Stomach smooth muscle (tissue), 2 donors: ENCODE data around the gene UGT1A3.
"Not testable (repeated sequence)": the region's sequence is repeated elsewhere in the genome, so short reads cannot be mapped to it uniquely, and the experiment has no call there.

Source experiments
- H3K27ac ChIP-seq: one replicate; pipeline ENCODE4 v1.7.0; 2013; ENCODE audit warnings: mild to moderate bottlenecking, low read length, inconsistent platforms
- H3K27me3 ChIP-seq, 2 donors: one replicate each; pipeline ENCODE4 v1.7.0; 2013; ENCODE audit warnings: low read length in 2 of 2; ENCODE audit not compliant: insufficient read depth in 2 of 2, control insufficient read depth in 1 of 2
- H3K36me3 ChIP-seq, 2 donors: one replicate each; pipeline ENCODE4 v1.7.0; 2013; ENCODE audit warnings: low read length in 2 of 2; ENCODE audit not compliant: control insufficient read depth in 2 of 2, insufficient read depth in 2 of 2
- H3K4me1 ChIP-seq: one replicate; pipeline ENCODE4 v1.7.0; 2013; ENCODE audit warnings: low read length; ENCODE audit not compliant: control insufficient read depth, insufficient read depth
- H3K4me3 ChIP-seq, 2 donors: one replicate each; pipeline ENCODE4 v1.7.0; 2013; ENCODE audit warnings: low read length in 2 of 2
- H3K9ac ChIP-seq, 2 donors: one replicate each; pipeline ENCODE4 v1.7.0; 2013; ENCODE audit warnings: low read length in 2 of 2, mild to moderate bottlenecking in 1 of 2
- H3K9me3 ChIP-seq, 2 donors: one replicate each; pipeline ENCODE4 v1.7.0; 2013; ENCODE audit warnings: low read length in 2 of 2; ENCODE audit not compliant: control insufficient read depth in 2 of 2
- donor health status: healthy.
- donor health status: Pancreatic carcinoma.

UGT1A3 gene

DNA sequence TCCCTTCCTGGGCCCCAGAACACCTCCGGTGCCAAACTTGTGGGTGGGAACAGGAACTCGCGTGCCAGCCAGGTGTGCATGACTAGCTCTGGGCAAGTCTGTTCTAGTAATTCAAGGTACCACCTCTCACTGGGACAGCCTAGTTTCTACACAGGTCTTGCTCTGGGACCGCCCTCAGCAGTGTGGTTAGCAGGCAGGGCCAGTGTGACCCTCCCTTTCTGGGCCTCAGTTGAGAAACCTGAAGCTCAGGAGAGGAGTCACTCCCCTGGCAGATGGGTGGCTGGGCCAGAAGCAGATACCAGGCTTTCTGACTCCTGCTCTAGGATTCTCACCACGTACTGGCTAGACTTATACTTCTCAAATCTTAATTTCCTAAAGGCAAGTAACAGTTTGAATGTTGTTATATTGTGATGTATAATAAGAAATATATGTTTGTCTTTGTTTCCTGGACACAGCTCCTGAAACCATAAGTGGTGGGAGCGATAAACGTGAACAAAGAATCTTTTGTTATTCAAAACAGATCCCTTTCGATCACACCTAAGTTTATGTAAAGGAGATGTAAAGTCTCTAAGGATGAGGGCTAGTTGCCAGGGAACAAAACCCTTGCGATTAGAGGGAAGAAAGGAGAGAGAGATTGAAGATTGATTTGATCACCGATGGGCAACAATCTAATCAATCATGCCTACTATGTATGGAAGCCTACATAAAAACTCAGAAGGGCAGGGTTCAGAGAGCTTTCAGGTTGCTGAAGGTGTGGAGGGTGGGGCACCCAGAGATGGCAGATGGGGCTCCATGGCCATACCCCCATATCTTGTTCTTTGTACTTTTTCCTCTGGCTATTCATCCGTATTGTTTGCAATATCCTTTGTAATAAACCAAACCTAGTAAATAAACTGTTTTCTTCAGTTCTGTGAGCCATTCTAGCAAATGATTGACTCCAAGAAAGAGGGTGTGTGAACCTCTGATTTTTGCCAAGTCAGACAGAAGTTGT lies 37.1 kb upstream of the UGT1A3 start:
- Histone ChIP-seq H3K27me3 (peaks cover 0 to 2% of the 10 kb centered on the region in 2 donors), H3K4me1 (no peaks in the 10 kb centered on the region), H3K4me3 (no peak overlapping the region), H3K27ac (no peak overlapping the region), H3K36me3 (no peaks in the 10 kb centered on the region), H3K9me3 (no peaks in the 10 kb centered on the region), H3K9ac (no peak overlapping the region)

- H3K4me3 ChIP-seq: no peak within 1 kb of the TSS
- no peaks in the 10 kb centered on the region for H3K4me1 ChIP-seq
- no peak within 1 kb of the TSS for H3K9ac ChIP-seq
These were observed 36.2 kb upstream of the UGT1A3 start, which contains the start of gene UGT1A6 for GRCh38 chr2:233692648-233693047. UGT1A6 (plus strand) TSS chr2:233692890; CDS start chr2:233693005, 115 bp downstream.

DNA sequence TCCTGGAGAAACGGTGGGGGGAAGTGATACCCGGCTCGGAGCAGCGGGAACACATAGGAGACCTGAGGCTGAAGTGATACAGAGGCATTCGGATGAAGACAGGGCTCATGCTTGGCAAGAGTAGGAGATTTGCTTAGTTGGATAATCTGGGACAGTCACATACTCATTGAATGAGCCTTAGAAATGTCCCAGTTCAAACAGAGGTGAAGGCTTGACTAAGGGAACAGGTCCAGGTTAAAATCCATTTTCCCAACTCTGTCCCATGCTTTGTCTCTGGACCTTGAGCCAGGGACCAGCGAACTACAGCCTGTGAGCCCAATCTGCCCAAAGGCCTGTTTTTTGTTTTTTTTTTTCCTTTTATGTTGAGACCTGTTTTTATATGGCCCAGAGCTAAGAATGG lies 34.9 kb upstream of the UGT1A3 start:
- Histone ChIP-seq H3K36me3 (no peaks in the 10 kb centered on the region), H3K27me3 (peaks cover 0 to 2% of the 10 kb centered on the region in 2 donors), H3K27ac (no peak overlapping the region), H3K9ac (no peak overlapping the region), H3K4me3 (no peak overlapping the region), H3K9me3 (no peaks in the 10 kb centered on the region), H3K4me1 (no peaks in the 10 kb centered on the region)

More at GRCh38 chr2:233692648-233693047, 36.2 kb upstream of the UGT1A3 start, which contains the start of gene UGT1A6:
- H3K9me3 ChIP-seq: no peaks in the 10 kb centered on the region
- H3K27me3 ChIP-seq: peaks cover 0 to 2% of the 10 kb centered on the region in 2 donors
- H3K27ac ChIP-seq: no peak within 1 kb of the TSS
- H3K36me3 ChIP-seq: no peaks in the 10 kb centered on the region

- H3K27me3 ChIP-seq: no peaks in the 10 kb centered on the region
- H3K36me3 ChIP-seq: no peaks in the 10 kb centered on the region
- H3K4me1 ChIP-seq: no peaks in the 10 kb centered on the region
- H3K9ac ChIP-seq: no peak overlapping the region
- H3K4me3 ChIP-seq: no peak overlapping the region
- no peak overlapping the region for H3K27ac ChIP-seq
- no peaks in the 10 kb centered on the region for H3K9me3 ChIP-seq
These were observed 30.1 kb upstream of the UGT1A3 start for GRCh38 chr2:233698740-233699139.

- Histone ChIP-seq H3K9ac (no peak overlapping the region), H3K27ac (no peak overlapping the region)
These were observed 29.3 kb upstream of the UGT1A3 start for GRCh38 chr2:233699424-233700027.

GRCh38 chr2:233700028-233700635 lies 28.7 kb upstream of the UGT1A3 start:
- Histone ChIP-seq H3K4me3 (no peak overlapping the region), H3K27ac (no peak overlapping the region), H3K9ac (no peak overlapping the region), H3K9me3 (no peaks in the 10 kb centered on the region), H3K27me3 (no peaks in the 10 kb centered on the region), H3K36me3 (no peaks in the 10 kb centered on the region), H3K4me1 (no peaks in the 10 kb centered on the region)

More at GRCh38 chr2:233699424-233700027, 29.3 kb upstream of the UGT1A3 start:
- Histone ChIP-seq H3K4me1 (no peaks in the 10 kb centered on the region), H3K9me3 (no peaks in the 10 kb centered on the region), H3K36me3 (no peaks in the 10 kb centered on the region), H3K27me3 (no peaks in the 10 kb centered on the region), H3K4me3 (no peak overlapping the region)

DNA sequence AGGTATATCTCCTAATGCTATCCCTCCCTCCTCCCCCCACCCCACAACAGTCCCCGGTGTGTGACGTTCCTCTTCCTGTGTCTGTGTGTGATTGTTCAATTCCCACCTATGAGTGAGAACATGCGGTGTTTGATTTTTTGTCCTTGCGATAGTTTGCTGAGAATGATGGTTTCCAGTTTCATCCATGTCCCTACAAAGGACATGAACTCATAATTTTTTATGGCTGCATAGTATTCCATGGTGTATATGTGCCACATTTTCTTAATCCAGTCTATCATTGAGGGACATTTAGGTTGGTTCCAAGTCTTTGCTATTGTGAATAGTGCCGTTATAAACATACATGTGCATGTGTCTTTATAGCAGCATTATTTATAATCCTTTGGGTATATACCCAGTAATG lies 28.0 kb upstream of the UGT1A3 start:
- H3K4me1 ChIP-seq, H3K4me3 ChIP-seq, H3K27ac ChIP-seq, H3K36me3 ChIP-seq, H3K9me3 ChIP-seq, H3K27me3 ChIP-seq, H3K9ac ChIP-seq: not testable (repeated sequence)

GRCh38 chr2:233702238-233702637 lies 26.6 kb upstream of the UGT1A3 start:
- H3K9ac ChIP-seq: no peak overlapping the region

GRCh38 chr2:233705911-233706506 lies 22.8 kb upstream of the UGT1A3 start:
- Histone ChIP-seq H3K36me3 (no peaks in the 10 kb centered on the region), H3K27me3 (peaks cover under 1 to 2% of the 10 kb centered on the region in 2 donors), H3K9ac (no peak overlapping the region), H3K4me1 (no peaks in the 10 kb centered on the region), H3K4me3 (no peak overlapping the region), H3K27ac (no peak overlapping the region), H3K9me3 (no peaks in the 10 kb centered on the region)

More at GRCh38 chr2:233702238-233702637, 26.6 kb upstream of the UGT1A3 start:
- Histone ChIP-seq H3K27ac (no peak overlapping the region), H3K4me3 (no peak overlapping the region), H3K9me3 (no peaks in the 10 kb centered on the region), H3K27me3 (no peaks in the 10 kb centered on the region), H3K4me1 (no peaks in the 10 kb centered on the region), H3K36me3 (no peaks in the 10 kb centered on the region)

GRCh38 chr2:233706720-233707119 lies 22.1 kb upstream of the UGT1A3 start:
- Histone ChIP-seq H3K36me3 (no peaks in the 10 kb centered on the region), H3K9ac (no peak overlapping the region), H3K4me1 (no peaks in the 10 kb centered on the region), H3K9me3 (no peaks in the 10 kb centered on the region), H3K4me3 (no peak overlapping the region), H3K27me3 (peaks cover 2 to 3% of the 10 kb centered on the region in 2 donors), H3K27ac (no peak overlapping the region)
